GM21526 (cell line): ENCODE measurements around the gene SLCO3A1.
A peak's percentile ranks its signal among the peaks of the same experiment; 100 is the strongest.

Source experiments
- ATAC-seq: cut with Tn5 transposase; IDR thresholded peaks from one replicate; pipeline ENCODE4 v1.9.1; 2021; ENCODE audit warnings: moderate library complexity; ENCODE audit not compliant: unreplicated experiment, low FRiP score

SLCO3A1 gene

GRCh38 chr15:91853511-91853947, at the start of gene SLCO3A1:
Gene SLCO3A1, plus strand, starts transcription at chr15:91853708.
- ATAC-seq = peak; percentile 24

DNA sequence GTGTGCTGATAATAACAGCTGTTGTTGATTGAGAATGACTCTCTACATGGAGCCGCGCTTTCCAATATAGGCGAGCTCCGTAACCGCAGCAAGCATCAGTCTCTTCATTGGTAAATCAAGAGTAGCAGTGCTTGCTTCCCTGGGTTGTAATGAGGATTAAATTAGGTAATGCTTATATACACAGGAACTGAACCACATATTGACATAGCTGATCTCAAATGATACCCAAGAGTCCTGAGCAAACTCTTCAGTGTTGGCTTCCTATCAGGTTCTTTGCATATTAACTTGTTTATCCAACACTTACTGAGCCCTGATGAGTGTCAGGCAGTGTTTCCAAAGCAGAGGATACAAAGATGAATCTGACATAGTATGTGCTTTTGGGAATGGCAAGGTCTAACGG, 46.4 kb upstream of the SLCO3A1 start:
- ATAC-seq = no peak

- ATAC-seq = no peak
These were observed 39.6 kb upstream of the SLCO3A1 start for GRCh38 chr15:91813924-91814323.

DNA sequence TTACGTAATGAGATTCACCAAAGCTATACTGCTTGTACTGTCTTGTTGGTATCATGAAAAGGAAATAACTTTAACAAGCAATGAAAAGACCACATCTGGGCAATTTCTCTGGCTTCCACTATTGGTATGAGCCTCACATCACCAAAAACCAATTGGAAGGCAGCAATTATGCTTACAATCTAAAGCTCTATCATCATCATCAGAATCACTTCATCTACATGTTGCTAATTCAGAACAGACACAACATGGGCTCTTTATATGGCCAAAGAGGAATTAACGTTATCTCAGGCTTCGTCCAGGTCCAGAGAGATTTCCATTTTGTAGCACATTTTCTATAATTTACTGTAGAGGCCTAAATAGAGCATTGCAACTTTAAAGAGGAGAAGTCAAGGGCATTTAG, 36.6 kb upstream of the SLCO3A1 start:
- ATAC-seq = no peak

- ATAC-seq = no peak
These were observed 32.0 kb upstream of the SLCO3A1 start for GRCh38 chr15:91821458-91821857.

DNA sequence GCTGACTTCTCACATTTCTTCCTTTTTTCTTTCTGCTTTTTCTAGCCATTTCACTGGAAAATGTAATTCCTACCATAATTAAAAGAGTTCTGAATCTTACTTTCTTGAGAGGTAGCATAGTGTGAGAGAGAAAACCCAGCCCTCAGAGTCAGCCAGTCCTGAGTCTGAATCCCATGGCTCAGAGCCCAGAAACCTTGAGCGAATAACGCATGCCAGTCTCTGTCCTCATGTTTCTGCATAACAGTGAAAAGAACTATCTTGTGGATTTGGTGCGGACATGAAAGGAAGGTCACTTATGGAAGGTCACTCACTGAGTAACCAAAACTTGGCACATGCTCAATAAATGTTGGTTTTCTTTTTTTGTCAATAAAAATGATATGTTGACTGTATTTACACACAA, 29.3 kb upstream of the SLCO3A1 start:
- no peak for ATAC-seq

- no peak for ATAC-seq
These were observed 27.1 kb upstream of the SLCO3A1 start for GRCh38 chr15:91826443-91826842.

- no peak for ATAC-seq
These were observed 20.5 kb upstream of the SLCO3A1 start for GRCh38 chr15:91833056-91833455.

DNA sequence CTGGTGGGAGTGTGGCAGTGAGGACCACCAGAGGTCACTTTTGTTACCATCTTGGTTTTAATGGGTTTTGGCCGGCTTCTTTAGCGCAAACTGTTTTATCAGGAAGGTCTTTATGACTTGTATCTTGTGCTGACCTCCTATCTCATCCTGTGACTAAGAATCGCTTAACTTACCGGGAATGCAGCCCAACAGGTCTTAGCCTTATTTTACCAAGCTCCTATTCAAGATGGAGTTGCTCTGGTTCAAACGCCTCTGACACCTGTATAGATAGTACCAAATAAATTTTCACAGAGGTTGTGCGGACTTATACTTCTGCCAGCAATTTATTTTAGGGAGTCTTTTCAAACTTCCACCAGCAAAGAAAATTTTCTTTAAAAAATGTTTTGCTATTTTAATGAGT, 13.6 kb upstream of the SLCO3A1 start:
- ATAC-seq = no peak

DNA sequence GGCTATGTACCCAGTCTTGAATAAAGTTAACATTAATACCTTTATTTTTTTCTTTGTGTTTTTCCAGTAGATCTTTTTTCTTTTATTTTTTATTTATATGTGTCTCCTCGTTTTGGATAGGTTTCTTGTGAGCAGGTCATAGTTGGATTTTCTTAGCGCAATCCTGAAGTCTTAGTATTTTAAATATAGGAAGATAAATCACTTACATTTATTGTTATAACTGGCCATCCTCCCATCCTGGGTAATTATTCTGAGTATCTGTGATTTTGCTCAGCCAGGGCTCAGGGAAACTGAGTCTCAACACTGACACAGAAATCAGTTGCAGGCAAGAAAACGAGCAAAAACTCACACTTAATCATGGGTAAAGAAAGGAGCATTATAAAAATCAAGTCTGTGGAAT, 11.6 kb upstream of the SLCO3A1 start:
- ATAC-seq = no peak

DNA sequence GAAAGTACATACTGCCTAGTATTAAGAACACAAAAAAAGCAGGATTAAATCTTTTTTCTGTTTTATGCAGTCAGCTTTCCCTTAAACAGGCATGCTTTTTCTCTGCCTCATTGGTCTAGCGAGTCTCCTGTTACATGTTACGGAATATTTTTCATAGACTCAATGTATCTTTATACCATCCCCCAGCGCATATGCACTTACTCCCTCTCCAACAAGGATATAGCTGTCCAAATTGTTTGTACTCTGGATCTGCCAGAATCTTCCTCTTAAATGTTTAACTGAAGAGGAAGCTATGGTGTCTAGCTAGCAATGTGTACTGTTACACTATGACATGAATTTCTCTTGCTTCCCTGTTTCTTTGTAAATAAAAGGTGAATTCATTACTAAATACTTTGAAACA, 9.2 kb upstream of the SLCO3A1 start:
- no peak for ATAC-seq

GRCh38 chr15:91844928-91845327, 8.6 kb upstream of the SLCO3A1 start:
- ATAC-seq = no peak

DNA sequence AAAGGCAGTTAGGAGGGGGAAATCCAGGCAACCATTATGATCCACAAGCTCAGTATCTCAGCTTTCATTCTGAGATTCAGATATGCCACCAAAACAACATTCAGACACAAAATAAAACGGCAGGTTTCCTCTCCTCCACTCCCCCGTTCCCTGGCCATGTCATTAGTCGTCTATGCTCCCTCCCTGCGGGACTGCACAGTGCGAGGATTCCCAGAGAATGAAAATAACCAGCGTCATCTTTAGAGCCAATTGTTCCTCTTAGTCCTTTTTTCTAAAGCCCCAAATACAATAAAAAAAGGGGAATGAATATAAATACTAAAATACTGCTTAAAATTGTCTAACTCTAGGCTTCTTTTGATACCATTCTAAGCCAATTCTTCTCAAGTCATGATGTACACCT, 7.8 kb upstream of the SLCO3A1 start:
- ATAC-seq = no peak

- no peak for ATAC-seq
These were observed 4.3 kb upstream of the SLCO3A1 start for GRCh38 chr15:91849180-91849579.

GRCh38 chr15:91849749-91850161, 3.8 kb upstream of the SLCO3A1 start:
- ATAC-seq = no peak

DNA sequence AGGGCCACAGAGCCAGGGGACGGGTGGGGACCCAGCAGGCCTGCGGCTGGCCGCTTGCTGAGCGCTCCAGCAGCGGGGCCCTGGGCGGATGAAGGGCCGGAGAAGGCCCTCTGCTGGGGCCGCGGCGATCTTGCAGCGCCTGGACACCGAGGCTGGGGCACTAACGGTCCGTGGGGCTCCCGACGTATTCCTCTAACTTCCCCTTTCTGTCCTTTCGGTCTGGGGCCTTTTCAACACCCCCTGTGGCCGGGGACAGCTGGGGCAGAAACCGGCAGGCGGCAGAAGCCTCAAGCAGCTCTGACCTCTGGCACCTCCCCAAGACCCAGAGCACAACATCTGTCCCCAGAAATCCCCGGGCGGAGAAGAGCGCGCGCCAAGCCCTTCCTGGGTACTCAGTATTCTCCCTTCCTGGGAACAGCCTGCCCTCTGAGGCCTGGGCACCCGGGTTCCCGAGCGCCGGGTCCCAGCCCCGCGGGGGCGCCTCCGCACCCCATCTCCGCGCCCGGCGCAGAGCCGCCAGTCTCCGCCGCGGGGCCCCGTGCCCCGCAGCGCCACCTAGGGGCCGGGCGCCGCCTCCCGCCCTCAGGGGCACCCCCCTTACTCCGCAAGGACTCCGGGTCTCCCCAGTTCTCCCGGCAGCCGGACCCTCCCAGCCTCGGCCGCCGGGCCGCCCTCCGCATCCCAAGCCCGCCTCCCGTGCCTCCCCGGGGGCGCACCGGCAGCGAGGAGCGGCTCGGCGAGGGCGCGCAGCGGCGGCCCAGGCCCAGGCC, 582 bp upstream of the SLCO3A1 start:
- ATAC-seq = peak; percentile 63

DNA sequence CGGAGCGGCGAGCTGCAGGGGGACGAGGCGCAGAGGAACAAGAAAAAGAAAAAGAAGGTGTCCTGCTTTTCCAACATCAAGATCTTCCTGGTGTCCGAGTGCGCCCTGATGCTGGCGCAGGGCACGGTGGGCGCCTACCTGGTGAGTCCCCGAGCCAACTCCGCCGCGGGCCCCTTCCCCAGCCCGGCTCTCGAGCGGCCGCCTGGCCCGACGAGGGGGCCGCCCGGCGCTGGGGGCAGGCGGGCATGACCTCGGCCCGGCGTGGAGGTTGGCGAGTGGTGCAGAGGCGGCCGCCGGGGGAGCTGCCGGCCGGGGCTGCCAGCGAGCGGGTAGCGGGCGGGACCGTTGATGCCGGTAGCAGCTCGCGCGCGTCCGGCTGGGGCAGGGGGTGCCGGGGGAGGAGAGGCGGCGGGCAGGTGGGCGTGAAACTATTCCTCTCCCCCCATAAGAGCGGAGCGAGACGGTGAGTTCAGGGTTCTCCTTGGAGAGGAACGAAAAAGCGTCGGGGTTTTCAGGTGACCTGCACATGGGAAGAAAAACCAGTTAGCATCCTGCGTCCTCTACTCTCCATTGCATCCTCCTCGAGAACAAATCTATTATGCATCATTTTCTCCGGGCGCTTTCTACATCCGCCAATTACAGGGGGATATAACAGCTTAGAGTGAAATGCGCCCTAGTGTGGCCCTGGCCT, 585 bp downstream of the SLCO3A1 start:
- no peak for ATAC-seq

GRCh38 chr15:91854639-91854990, 1.1 kb downstream of the SLCO3A1 start:
- no peak for ATAC-seq

DNA sequence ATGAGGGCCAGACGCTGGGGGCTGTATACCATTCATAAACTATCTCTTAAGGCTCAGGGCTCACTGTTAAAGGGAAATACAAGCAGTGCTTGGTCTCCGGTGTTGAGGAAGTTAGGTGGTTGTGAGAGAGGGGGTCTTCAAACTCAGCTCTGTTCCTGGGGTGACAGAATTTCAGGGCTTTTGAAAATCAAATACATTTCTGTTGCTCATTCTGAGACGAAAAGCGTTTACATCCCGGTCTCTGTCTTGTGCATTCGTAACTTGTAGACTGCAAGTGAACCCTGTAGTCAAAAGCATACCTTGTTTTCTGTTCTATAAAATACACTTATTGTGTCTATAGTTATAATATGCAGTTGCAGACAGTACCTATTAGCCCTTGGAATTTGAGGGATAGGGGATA, 1.7 kb downstream of the SLCO3A1 start:
- ATAC-seq = no peak

DNA sequence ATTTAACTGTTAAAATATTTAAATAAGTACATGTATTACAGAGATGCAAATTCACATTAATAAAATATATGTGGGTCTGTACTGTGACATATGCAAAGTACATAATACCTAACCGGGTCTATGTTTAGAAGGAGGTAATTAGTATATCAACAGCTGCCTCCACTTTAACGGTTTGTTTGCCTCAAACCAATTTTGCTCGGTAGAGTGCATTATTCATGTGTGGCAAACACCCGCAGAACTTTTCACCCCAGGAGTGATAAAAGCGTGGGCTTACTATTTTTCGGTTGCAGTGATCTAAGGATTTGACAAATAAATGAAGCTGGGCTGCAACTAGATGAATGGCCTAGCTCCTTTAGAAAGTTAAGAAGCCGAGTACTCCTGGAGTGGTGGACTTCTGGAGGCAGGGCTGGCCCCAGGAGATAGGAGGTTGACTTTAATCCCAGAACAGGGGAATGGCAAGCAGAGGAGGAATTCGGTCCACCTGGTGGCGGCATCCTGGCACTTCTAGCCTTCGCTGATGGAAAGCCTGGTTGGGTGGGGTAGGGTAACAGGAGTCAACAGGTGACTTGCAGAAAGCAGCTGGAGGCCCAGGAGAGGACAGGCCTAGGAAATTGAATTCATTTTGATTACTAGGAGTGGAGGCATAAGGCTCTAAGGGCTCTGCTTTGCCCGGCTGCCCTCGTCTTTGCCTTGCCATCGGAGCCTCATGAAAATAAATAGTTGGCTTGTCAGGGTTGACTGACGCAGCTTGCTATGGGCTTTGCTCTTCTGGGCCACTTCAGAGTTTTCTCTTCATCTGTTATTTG, 2.4 kb downstream of the SLCO3A1 start:
- ATAC-seq = no peak

DNA sequence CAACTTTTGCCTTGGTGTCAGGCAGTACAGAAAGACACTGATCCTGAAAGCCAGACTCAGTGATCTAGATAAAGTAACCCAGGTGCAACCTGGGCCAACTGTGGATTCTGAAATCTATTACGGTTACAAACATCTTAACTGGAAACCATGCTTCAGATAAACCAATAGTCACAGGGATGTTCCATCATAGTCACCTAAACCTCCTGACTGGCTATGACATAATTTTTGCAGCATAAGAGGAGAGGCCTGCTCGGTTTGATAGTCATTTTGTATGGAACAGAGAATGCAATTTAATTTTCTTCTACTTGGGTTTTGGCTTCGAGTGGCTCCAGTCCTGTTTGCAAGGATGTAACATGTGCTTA, 3.7 kb downstream of the SLCO3A1 start:
- no peak for ATAC-seq
